Measurements from ENCODE around the gene SERPINA1.

SERPINA1 gene

DNA sequence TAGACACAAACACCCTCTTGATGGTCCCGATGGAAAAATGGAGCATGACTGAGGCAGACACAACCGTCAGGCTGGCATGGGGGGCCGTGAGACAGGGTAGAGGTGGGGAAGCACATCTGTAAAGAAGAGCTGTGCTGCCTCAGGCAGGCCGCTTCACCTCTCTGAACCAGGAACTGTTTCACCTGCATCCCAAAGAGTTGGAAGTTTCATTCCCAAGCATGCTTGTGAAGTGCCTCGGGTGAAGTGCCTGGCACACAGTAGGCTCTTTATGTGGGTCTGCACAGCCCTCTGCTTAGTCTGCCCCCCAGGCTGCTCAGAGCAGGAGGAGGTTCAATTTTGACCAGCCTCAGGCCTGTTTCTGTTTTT lies 685 bp upstream of the SERPINA1 start:
- Histone ChIP-seq H3K4me1 (ENCODE audit: insufficient read depth, low read length) (no peaks in the 10 kb centered on the region), H3K27me3 (ENCODE audit: insufficient read depth, low read length) (no peaks in the 10 kb centered on the region), H3K4me3 (ENCODE audit: low read length) (no peak overlapping the region), H3K27ac (ENCODE audit: low read length) (no peak overlapping the region), H3K9me3 (ENCODE audit: insufficient read depth, low read depth, low read length) (no peaks in the 10 kb centered on the region), H3K9ac (ENCODE audit: low read depth, low read length) (no peak overlapping the region), H3K36me3 (ENCODE audit: insufficient read depth, low read depth, low read length) (no peaks in the 10 kb centered on the region)

DNA sequence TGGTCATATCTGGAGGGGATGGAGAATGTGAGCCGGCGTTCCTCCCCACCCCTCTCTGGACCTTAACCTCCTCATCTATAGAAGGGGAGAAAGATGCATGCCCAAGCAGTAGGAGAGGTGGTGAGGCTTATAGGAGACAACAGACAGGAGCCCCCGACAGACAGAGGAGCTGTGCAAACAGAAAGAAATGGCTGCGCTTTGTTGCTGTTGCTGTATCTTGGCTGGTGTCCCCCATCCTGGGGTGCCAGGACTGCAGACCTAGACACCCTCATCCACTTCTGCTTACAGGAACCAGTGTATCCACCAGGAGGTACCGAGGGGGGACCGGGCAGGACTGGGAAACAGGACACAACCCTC lies 397 bp downstream of the SERPINA1 start:
- Histone ChIP-seq H3K9ac (ENCODE audit: low read depth, low read length) (no peak overlapping the region), H3K4me3 (ENCODE audit: low read length) (no peak overlapping the region)

DNA sequence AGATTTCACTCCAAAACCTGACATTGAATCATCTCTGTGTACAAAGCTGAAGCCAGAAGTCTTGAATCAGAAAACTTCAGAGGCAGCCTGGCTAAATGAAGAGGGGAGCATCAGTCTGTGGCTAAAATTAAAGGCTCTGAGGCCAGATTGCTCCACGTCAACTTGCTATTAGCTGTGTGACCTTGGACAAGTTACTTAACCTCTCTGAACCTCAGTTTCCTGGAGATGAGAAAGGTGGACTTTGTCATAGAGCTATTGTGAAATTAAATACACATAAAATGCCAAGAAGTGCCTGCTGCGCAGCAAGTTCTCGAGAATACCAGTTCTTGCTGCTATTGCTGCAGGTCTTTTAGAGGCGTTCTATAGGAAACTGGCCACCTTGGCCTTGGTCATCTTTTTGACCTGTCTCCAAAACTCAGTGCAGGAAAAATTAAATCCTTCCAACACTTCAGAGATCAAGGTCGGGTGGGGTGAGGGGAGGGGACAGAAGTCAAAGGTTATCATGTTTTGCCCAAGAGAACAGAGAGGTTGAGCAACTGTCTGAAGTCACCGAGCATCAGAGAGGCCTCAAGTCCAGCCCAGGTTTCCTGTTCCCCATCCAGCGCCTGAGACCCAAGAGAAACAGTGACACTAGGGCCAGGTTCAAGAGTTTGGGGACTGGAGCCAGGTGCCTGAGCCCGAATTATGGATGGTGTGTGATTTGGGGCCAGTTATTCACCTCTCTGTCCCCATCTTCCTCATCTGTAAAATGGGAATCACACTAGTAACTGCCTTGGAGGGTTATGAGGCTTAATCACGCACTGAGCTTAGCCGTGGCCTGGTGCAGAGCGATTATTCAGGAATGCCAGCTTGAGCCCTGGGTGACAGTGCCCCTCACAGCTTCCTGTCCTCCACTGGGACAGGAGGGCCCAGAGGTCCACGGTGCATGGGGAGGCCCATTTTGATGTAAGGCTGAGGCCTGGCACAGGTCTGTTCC lies 1.1 kb downstream of the SERPINA1 start:
- H3K9ac ChIP-seq (ENCODE audit: low read depth, low read length): no peak overlapping the region
- no peak overlapping the region for H3K4me3 ChIP-seq (ENCODE audit: low read length)
- H3K9me3 ChIP-seq (ENCODE audit: insufficient read depth, low read depth, low read length): no peaks in the 10 kb centered on the region
- H3K4me1 ChIP-seq (ENCODE audit: insufficient read depth, low read length): 0 out of 2 replicates have a peak, but pooled peaks cover 5% of the 10 kb centered on the region
- no peaks in the 10 kb centered on the region for H3K27me3 ChIP-seq (ENCODE audit: insufficient read depth, low read length)
- H3K27ac ChIP-seq (ENCODE audit: low read length): no peak overlapping the region
- no peaks in the 10 kb centered on the region for H3K36me3 ChIP-seq (ENCODE audit: insufficient read depth, low read depth, low read length)

More for the DNA sequence above, 397 bp downstream of the SERPINA1 start:
- no peaks in the 10 kb centered on the region for H3K27me3 ChIP-seq (ENCODE audit: insufficient read depth, low read length)
- H3K4me1 ChIP-seq (ENCODE audit: insufficient read depth, low read length): 0 out of 2 replicates have a peak, but pooled peaks cover 5% of the 10 kb centered on the region
- no peaks in the 10 kb centered on the region for H3K9me3 ChIP-seq (ENCODE audit: insufficient read depth, low read depth, low read length)
- H3K36me3 ChIP-seq (ENCODE audit: insufficient read depth, low read depth, low read length): no peaks in the 10 kb centered on the region
- H3K27ac ChIP-seq (ENCODE audit: low read length): no peak overlapping the region

DNA sequence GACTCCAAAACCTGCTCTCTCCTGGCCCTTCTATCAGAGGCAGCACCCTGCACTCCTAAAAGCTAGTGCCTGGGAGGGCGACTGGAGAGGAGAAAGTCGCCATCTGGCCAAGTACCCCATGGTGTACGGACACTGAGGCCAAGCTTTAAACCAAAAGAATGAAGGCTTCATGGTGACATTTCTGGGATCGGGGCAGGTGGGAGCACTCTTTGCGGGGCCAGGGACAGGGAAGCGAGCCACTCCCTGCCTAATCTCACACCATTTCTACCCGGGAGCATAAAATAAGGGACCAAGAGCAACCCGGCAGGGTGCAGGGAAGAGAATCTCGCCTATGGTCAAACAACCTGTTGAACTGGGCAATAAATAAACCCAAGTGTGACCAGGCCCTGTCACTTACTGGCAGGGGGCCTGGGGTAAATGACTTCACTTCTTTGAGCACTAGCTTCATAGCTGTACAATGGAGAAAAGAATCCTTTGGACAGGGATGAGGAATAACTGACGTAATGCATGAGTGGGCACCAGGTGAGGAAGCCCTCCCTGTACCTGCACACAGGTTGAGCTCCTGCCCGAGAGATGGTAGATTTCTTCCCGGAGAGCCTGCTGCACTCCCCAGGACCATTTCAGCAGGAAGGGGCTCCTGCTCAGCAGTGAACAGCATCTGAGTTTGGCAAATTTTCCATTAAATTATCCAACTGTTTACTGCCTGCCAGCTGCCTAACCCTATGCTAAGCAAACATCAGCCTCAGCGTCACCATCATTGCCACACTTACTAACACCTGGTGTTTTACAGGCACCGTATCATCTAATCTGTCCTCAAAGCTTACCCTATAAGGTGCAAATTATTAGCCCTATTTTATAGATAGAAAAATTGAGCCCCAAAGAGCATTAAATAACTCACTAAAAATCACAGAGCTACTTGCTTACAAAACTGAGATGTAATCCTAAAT lies 2.0 kb downstream of the SERPINA1 start:
- no peak overlapping the region for H3K27ac ChIP-seq (ENCODE audit: low read length)

DNA sequence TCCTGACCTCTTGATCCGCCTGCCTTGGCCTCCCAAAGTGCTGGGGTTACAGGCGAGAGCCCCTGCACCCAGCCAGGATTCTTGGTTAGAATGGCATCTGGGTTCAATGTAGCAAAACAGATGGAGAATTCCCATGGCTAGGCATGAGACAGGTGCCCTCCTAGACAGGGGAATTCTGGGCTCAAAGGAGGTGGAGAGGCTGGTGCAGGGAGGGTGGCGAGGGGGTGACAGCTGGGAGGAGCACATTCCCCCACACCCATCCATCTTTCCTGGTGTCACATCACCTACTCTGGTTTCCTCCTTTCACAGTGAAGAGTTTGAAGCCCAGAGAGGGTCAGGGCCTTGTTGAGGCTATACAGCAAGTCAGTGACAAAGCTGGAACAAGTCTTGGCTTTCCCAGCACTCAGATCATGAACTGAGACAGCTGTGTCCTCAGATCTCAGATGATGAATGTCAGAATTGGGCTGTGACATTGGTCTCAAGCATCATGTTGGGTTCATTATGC lies 2.8 kb downstream of the SERPINA1 start:
- no peaks in the 10 kb centered on the region for H3K36me3 ChIP-seq (ENCODE audit: insufficient read depth, low read depth, low read length)
- H3K9ac ChIP-seq (ENCODE audit: low read depth, low read length): no peak overlapping the region
- no peaks in the 10 kb centered on the region for H3K9me3 ChIP-seq (ENCODE audit: insufficient read depth, low read depth, low read length)
- H3K4me3 ChIP-seq (ENCODE audit: low read length): no peak overlapping the region
- no peaks in the 10 kb centered on the region for H3K27me3 ChIP-seq (ENCODE audit: insufficient read depth, low read length)
- H3K4me1 ChIP-seq (ENCODE audit: insufficient read depth, low read length): 0 out of 2 replicates have a peak, but pooled peaks cover 5% of the 10 kb centered on the region
- no peak overlapping the region for H3K27ac ChIP-seq (ENCODE audit: low read length)

More for the DNA sequence above, 2.0 kb downstream of the SERPINA1 start:
- Histone ChIP-seq H3K36me3 (ENCODE audit: insufficient read depth, low read depth, low read length) (no peaks in the 10 kb centered on the region), H3K9ac (ENCODE audit: low read depth, low read length) (no peak overlapping the region), H3K27me3 (ENCODE audit: insufficient read depth, low read length) (no peaks in the 10 kb centered on the region), H3K4me3 (ENCODE audit: low read length) (no peak overlapping the region), H3K9me3 (ENCODE audit: insufficient read depth, low read depth, low read length) (no peaks in the 10 kb centered on the region), H3K4me1 (ENCODE audit: insufficient read depth, low read length) (0 out of 2 replicates have a peak, but pooled peaks cover 5% of the 10 kb centered on the region)

DNA sequence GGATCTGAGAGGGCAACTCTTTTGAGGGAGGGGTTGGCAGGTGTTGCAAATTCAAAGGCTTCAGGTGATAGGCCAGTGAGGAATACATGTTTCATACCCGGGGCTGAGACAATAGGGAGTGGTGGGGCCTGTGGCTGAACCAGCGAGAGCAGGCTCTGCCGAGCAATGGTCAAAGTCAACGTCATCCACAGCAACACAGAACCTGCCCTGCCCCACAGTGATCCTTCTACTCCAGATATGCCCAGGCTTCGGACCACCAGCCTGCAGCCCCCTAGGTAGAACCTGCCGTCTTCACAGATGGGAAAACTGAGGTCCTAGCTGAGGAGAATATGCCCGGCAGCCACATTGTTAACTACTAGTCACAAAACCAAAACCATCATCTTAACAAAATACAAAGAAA lies 4.1 kb downstream of the SERPINA1 start:
- H3K9ac ChIP-seq (ENCODE audit: low read depth, low read length): no peak overlapping the region
- no peak overlapping the region for H3K4me3 ChIP-seq (ENCODE audit: low read length)
- H3K9me3 ChIP-seq (ENCODE audit: insufficient read depth, low read depth, low read length): no peaks in the 10 kb centered on the region
- no peak overlapping the region for H3K27ac ChIP-seq (ENCODE audit: low read length)
- no peaks in the 10 kb centered on the region for H3K36me3 ChIP-seq (ENCODE audit: insufficient read depth, low read depth, low read length)
- H3K4me1 ChIP-seq (ENCODE audit: insufficient read depth, low read length): 0 out of 2 replicates have a peak, but pooled peaks cover 5% of the 10 kb centered on the region
- H3K27me3 ChIP-seq (ENCODE audit: insufficient read depth, low read length): no peaks in the 10 kb centered on the region

DNA sequence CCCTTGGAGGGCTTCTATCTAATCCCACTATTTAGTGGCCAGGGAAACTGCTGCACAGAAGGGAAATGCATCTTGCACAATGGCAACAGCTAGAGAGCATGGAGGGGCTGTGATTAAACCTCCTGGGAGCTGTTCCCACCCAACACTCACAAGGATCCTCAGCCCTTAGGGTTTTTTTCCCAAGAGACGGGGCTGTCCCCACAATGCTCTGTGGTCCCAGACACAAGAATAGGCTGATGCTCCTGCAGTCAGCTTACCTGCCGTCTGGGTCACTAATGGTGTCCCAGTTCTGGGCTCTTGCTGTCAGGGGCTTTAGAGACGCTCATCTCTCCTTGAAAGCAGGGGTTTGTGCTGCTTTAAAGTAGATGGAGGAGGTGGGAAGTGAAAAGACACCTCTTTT lies 4.6 kb downstream of the SERPINA1 start:
- H3K4me3 ChIP-seq (ENCODE audit: low read length): no peak overlapping the region
- H3K27ac ChIP-seq (ENCODE audit: low read length): no peak overlapping the region
- H3K9ac ChIP-seq (ENCODE audit: low read depth, low read length): no peak overlapping the region
- H3K9me3 ChIP-seq (ENCODE audit: insufficient read depth, low read depth, low read length): no peaks in the 10 kb centered on the region
- H3K36me3 ChIP-seq (ENCODE audit: insufficient read depth, low read depth, low read length): no peaks in the 10 kb centered on the region
- H3K4me1 ChIP-seq (ENCODE audit: insufficient read depth, low read length): 0 out of 2 replicates have a peak, but pooled peaks cover 5% of the 10 kb centered on the region
- no peaks in the 10 kb centered on the region for H3K27me3 ChIP-seq (ENCODE audit: insufficient read depth, low read length)

DNA sequence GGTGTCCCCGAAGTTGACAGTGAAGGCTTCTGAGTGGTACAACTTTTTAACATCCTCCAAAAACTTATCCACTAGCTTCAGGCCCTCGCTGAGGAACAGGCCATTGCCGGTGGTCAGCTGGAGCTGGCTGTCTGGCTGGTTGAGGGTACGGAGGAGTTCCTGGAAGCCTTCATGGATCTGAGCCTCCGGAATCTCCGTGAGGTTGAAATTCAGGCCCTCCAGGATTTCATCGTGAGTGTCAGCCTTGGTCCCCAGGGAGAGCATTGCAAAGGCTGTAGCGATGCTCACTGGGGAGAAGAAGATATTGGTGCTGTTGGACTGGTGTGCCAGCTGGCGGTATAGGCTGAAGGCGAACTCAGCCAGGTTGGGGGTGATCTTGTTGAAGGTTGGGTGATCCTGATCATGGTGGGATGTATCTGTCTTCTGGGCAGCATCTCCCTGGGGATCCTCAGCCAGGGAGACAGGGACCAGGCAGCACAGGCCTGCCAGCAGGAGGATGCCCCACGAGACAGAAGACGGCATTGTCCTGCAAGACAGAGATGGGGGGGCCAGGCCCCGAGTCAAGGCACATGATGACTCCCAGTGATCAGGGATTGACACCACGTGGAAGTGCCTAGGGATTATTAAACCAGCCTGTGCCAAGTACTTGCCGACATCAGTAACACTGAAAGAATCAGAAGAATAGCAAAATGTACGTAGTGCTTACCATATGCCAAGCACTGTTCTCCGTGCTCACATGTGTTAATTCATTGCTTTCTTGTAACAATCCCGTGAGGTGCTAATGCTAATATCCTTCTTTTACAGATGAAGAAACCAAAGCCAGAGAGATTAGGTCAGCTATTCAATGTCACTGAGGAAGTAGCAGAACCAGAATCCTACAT lies 5.4 kb downstream of the SERPINA1 start:
- no peaks in the 10 kb centered on the region for H3K27me3 ChIP-seq (ENCODE audit: insufficient read depth, low read length)
- no peak overlapping the region for H3K27ac ChIP-seq (ENCODE audit: low read length)
- H3K9me3 ChIP-seq (ENCODE audit: insufficient read depth, low read depth, low read length): no peaks in the 10 kb centered on the region
- H3K36me3 ChIP-seq (ENCODE audit: insufficient read depth, low read depth, low read length): no peaks in the 10 kb centered on the region
- H3K4me1 ChIP-seq (ENCODE audit: insufficient read depth, low read length): 0 out of 2 replicates have a peak, but pooled peaks cover 5% of the 10 kb centered on the region
- no peak overlapping the region for H3K4me3 ChIP-seq (ENCODE audit: low read length)
- H3K9ac ChIP-seq (ENCODE audit: low read depth, low read length): no peak overlapping the region

DNA sequence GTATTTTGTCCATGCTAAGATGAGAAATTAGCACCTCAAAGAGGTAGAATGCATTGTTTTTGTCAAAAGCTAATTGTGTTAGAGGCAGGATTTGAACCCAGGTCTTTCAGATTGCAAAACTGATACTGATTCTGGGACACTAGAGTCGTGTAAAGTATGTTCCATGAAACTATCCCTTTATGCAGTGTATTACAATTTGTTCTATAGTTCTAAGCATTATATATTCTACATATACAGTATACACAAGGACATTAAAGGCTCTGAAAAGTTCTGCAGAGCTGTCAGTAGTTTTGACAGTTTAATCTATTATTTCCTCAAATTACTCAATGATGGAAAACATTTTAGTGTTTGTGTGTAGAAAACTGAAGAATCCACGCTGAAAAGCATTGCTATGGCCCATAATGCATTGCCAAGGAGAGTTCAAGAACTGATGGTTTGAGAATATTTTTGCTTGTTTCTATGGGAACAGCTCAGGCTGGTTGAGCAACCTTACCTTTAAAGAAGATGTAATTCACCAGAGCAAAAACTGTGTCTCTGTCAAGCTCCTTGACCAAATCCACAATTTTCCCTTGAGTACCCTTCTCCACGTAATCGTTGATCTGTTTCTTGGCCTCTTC lies 6.2 kb downstream of the SERPINA1 start:
- H3K4me1 ChIP-seq (ENCODE audit: insufficient read depth, low read length): 0 out of 2 replicates have a peak, but pooled peaks cover 5% of the 10 kb centered on the region
- H3K27ac ChIP-seq (ENCODE audit: low read length): no peak overlapping the region
- no peaks in the 10 kb centered on the region for H3K36me3 ChIP-seq (ENCODE audit: insufficient read depth, low read depth, low read length)
- H3K4me3 ChIP-seq (ENCODE audit: low read length): no peak overlapping the region
- H3K9me3 ChIP-seq (ENCODE audit: insufficient read depth, low read depth, low read length): no peaks in the 10 kb centered on the region
- H3K27me3 ChIP-seq (ENCODE audit: insufficient read depth, low read length): no peaks in the 10 kb centered on the region
- H3K9ac ChIP-seq (ENCODE audit: low read depth, low read length): no peak overlapping the region

DNA sequence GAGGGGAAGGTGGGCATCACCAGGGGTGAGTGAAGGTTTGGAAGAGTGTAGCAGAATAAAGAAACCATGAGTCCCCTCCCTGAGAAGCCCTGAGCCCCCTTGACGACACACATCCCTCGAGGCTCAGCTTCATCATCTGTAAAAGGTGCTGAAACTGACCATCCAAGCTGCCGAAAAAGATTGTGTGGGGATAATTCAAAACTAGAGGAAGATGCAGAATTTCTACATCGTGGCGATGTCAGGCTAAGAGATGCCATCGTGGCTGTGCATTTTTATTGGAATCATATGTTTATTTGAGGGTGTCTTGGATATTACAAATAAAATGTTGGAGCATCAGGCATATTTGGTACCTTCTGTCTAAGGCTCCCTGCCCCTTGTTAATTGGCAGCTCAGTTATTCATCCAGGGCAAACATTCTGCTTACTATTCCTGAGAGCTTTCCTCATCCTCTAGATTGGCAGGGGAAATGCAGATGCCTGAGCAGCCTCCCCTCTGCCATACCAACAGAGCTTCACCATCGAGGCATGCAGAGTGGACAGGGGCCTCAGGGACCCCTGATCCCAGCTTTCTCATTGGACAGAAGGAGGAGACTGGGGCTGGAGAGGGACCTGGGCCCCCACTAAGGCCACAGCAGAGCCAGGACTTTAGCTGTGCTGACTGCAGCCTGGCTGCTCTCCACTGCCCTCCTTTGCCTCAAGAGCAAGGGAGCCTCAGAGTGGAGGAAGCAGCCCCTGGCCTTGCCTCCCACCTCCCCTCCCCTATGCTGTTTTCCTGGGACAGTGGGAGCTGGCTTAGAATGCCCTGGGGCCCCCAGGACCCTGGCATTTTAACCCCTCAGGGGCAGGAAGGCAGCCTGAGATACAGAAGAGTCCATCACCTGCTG lies 7.0 kb downstream of the SERPINA1 start:
- H3K27ac ChIP-seq (ENCODE audit: low read length): no peak overlapping the region
- no peaks in the 10 kb centered on the region for H3K9me3 ChIP-seq (ENCODE audit: insufficient read depth, low read depth, low read length)
- H3K27me3 ChIP-seq (ENCODE audit: insufficient read depth, low read length): no peaks in the 10 kb centered on the region
- H3K4me1 ChIP-seq (ENCODE audit: insufficient read depth, low read length): 0 out of 2 replicates have a peak, but pooled peaks cover 5% of the 10 kb centered on the region
- no peak overlapping the region for H3K4me3 ChIP-seq (ENCODE audit: low read length)
- no peak overlapping the region for H3K9ac ChIP-seq (ENCODE audit: low read depth, low read length)
- H3K36me3 ChIP-seq (ENCODE audit: insufficient read depth, low read depth, low read length): no peaks in the 10 kb centered on the region
